Tibial nerve (tissue), 4 donors: ENCODE measurements around the gene MRPL27. TPM values are rescaled to one million over a fixed set of nuclear protein-coding genes. Genes with fewer than 3 reads are reported as not detected.

Experiments used
- DNase-seq, 2 donors: peaks; one replicate each; pipeline ENCODE4 v3.0.0-alpha.2; 2019; ENCODE audit warnings: low spot score in 2 of 2
- H3K27ac ChIP-seq, 4 donors: fragments of 200-600 bp; sonication (generic) in 3 of 4; one replicate each; pipeline ENCODE4 v1.5.1; 2017 to 2019; ENCODE audit warnings: mild to moderate bottlenecking in 1 of 4
- H3K27me3 ChIP-seq, 2 donors: fragments of 200-600 bp; sonication (generic) in 1 of 2; one replicate each; pipeline versions ENCODE4 v1.5.1 to v1.6.0; 2017 to 2019
- H3K36me3 ChIP-seq, 3 donors: fragments of 200-600 bp; sonication (generic); one replicate each; pipeline ENCODE4 v1.5.1; 2018 to 2019
- H3K4me1 ChIP-seq, 4 donors: fragments of 200-600 bp; sonication (generic) in 3 of 4; one replicate each; pipeline ENCODE4 v1.5.1; 2017 to 2019
- H3K4me3 ChIP-seq, 4 donors: fragments of 200-600 bp; sonication (generic) in 3 of 4; one replicate each; pipeline ENCODE4 v1.5.1; 2017 to 2019; ENCODE audit warnings: mild to moderate bottlenecking in 1 of 4, moderate library complexity in 1 of 4
- H3K9me3 ChIP-seq, 4 donors: fragments of 200-600 bp; sonication (generic) in 3 of 4; one replicate each; pipeline ENCODE4 v1.5.1; 2017 to 2019
- CTCF ChIP-seq, 5 experiments: fragments of 200-600 bp in 3 of 5; fragments of 450-650 bp in 2 of 5; sonication (generic) in 3 of 5; IDR thresholded peaks; one replicate each; pipeline ENCODE4 v1.5.1; 2016 to 2019; ENCODE audit warnings: antibody characterized with exemption in 5 of 5, mild to moderate bottlenecking in 3 of 5, moderate library complexity in 2 of 5
- EP300 ChIP-seq, 2 donors: sonication (generic); formaldehyde crosslinking; IDR thresholded peaks; one replicate each; pipeline ENCODE4 v1.6.1; 2017; ENCODE audit warnings: antibody characterized with exemption in 2 of 2, mild to moderate bottlenecking in 1 of 2
- POLR2A ChIP-seq, 2 donors: fragments of 450-650 bp; IDR thresholded peaks; one replicate each; pipeline ENCODE4 v1.6.1; 2017; ENCODE audit warnings: antibody characterized with exemption in 2 of 2, mild to moderate bottlenecking in 2 of 2, moderate library complexity in 2 of 2
- WGBS, 2 donors: methylation state at CpG; one replicate each; pipeline ENCODE4 v1.1.5; 2018; 5-methylcytosine and 5-hydroxymethylcytosine counted together
- total RNA-seq, 4 donors: library from RNA; depleted of rRNA; stranded (reverse); fragments of >200 nt; gene quantifications; one replicate each; pipeline ENCODE4 v1.1.0, GENCODE V29; 2016

The MRPL27 gene
- total RNA-seq, 4 donors from 2014 or later = 32.4 to 45.9 (median 34.9) TPM

GRCh38 chr17:50379351-50380132 lies 6.6 kb upstream of the MRPL27 start:
- Histone ChIP-seq H3K27ac (no peak overlapping the region), H3K4me3 (no peak overlapping the region), H3K4me1 (peaks cover 0 to 5% (median 0%) of the 10 kb centered on the region in 4 donors), H3K27me3 (no peaks in the 10 kb centered on the region), H3K36me3 (peaks cover 0 to 44% (median 21%) of the 10 kb centered on the region in 3 donors), H3K9me3 (no peaks in the 10 kb centered on the region)
- no peak for TF ChIP-seq POLR2A (IDR thresholded peaks at IDR 0.05)
- TF ChIP-seq EP300 (IDR thresholded peaks at IDR 0.05) = no peak
- TF ChIP-seq CTCF (IDR thresholded peaks at IDR 0.05) = no peak
- DNase-seq = no peak
- 86 to 95% methylated on average over 6 of the region's 6 CpGs for WGBS, 2 donors

- H3K4me1 ChIP-seq = peaks cover 0 to 23% (median 16%) of the 10 kb centered on the region in 4 donors
- H3K36me3 ChIP-seq = peaks cover 0 to 10% (median 0%) of the 10 kb centered on the region in 3 donors
- H3K27ac ChIP-seq = no peak overlapping the region
- no peak for DNase-seq
- H3K27me3 ChIP-seq = no peaks in the 10 kb centered on the region
- WGBS, 2 donors = 75 to 84% methylated on average over 5 of the region's 5 CpGs
- H3K4me3 ChIP-seq = no peak overlapping the region
- no peak for TF ChIP-seq EP300 (IDR thresholded peaks at IDR 0.05)
- TF ChIP-seq CTCF (IDR thresholded peaks at IDR 0.05) = no peak
- no peak for TF ChIP-seq POLR2A (IDR thresholded peaks at IDR 0.05)
- H3K9me3 ChIP-seq = no peaks in the 10 kb centered on the region
Measured at GRCh38 chr17:50375858-50376538, 3.0 kb upstream of the MRPL27 start.

- Histone ChIP-seq H3K4me3 (peak overlapping the region in 1 of 4 donors; percentile 89), H3K4me1 (peaks cover 0 to 26% (median 16%) of the 10 kb centered on the region in 4 donors), H3K27me3 (no peaks in the 10 kb centered on the region), H3K36me3 (peaks cover 0 to 18% (median 11%) of the 10 kb centered on the region in 3 donors), H3K9me3 (no peaks in the 10 kb centered on the region), H3K27ac (no peak overlapping the region)
- TF ChIP-seq CTCF (IDR thresholded peaks at IDR 0.05) = no peak
- TF ChIP-seq POLR2A (IDR thresholded peaks at IDR 0.05) = no peak
- TF ChIP-seq EP300 (IDR thresholded peaks at IDR 0.05) = no peak
- 84% methylated on average over 2 of the region's 2 CpGs for WGBS, 2 donors
- no peak for DNase-seq
Measured at GRCh38 chr17:50373705-50374104, 721 bp upstream of the MRPL27 start.

GRCh38 chr17:50372222-50372757 lies 694 bp downstream of the MRPL27 start:
- TF ChIP-seq EP300 (IDR thresholded peaks at IDR 0.05) (no peak), CTCF (IDR thresholded peaks at IDR 0.05) (no peak), POLR2A (IDR thresholded peaks at IDR 0.05) (no peak)
- 18 to 22% methylated on average over 14 of the region's 14 CpGs for WGBS, 2 donors
- Histone ChIP-seq H3K36me3 (peaks cover 0 to 32% (median 23%) of the 10 kb centered on the region in 3 donors), H3K4me3 (peak overlapping the region; percentile 51 to 89 (median 72)), H3K4me1 (peaks cover 0 to 26% (median 16%) of the 10 kb centered on the region in 4 donors), H3K27ac (peak overlapping the region; percentile 83 to 97 (median 96)), H3K9me3 (no peaks in the 10 kb centered on the region), H3K27me3 (no peaks in the 10 kb centered on the region)
- DNase-seq = no peak
